Femur (tissue), 1 donor: ENCODE measurements around the gene C19orf81.

ENCODE experiments used
- DNase-seq: peaks from one replicate; pipeline ENCODE4 v3.0.0-alpha.2; 2017

The C19orf81 gene

GRCh38 chr19:50659318-50660087 is 10.3 kb downstream of the C19orf81 start:
- no peak for DNase-seq

DNA sequence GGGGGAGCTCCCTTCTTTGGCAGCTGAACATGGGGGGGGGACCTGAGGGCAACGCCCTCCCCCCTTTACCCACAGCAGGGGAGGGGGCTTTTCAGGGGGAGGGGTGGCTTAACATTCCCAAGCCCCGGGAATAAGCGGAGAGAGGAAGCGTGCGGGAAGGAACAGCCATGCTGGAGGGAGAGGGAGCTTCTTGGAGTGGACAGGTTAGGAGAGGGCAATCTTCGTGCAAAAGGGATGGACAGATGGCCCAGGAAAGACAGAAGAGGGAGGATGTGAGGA is 10.8 kb downstream of the C19orf81 start:
- no peak for DNase-seq

GRCh38 chr19:50661023-50661422 is 11.8 kb downstream of the C19orf81 start:
- no peak for DNase-seq

DNA sequence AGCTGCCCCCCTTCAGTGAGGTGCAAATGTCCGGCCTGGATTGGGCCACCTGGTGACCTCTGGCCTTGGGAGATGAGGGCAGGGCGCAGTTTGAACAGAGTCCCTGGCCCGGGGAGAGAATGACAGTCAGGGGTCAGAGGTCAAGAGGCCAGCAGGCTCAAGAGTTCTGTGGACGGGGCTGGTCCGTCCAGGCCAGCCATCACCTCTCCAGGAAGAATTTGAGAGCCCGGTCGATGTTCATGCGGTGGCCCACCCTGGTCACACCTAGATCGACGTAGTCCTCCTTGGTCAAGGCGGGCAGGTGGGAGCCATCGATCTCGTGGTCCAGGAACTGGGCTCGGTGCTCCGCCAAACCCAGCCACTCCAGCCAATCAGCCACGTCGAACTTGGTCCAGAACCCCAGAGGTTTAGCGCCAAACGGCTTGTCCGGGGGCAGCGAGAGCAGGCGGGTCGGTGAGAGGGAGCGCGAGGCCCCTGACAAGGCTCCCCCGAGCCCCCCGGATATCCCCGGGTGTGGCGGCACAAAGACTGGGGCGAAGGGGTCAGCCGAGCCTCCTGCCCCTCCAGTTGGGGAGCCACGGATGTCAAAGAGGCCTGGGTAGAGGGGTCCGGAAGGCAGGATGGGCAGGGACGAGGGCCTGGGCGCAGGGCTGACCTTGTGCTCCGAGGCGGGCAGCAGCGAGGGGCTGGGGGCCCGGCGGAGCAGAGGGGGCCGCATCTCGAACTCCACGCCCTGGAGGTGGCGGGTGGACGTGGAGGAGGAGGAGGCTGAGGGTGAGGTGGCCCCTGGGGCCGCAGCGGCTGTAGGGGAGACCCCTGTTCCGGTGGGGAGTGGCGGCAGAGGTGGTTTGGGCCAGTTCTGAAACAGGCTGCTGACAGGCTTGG is 12.8 kb downstream of the C19orf81 start:
- no peak for DNase-seq

DNA sequence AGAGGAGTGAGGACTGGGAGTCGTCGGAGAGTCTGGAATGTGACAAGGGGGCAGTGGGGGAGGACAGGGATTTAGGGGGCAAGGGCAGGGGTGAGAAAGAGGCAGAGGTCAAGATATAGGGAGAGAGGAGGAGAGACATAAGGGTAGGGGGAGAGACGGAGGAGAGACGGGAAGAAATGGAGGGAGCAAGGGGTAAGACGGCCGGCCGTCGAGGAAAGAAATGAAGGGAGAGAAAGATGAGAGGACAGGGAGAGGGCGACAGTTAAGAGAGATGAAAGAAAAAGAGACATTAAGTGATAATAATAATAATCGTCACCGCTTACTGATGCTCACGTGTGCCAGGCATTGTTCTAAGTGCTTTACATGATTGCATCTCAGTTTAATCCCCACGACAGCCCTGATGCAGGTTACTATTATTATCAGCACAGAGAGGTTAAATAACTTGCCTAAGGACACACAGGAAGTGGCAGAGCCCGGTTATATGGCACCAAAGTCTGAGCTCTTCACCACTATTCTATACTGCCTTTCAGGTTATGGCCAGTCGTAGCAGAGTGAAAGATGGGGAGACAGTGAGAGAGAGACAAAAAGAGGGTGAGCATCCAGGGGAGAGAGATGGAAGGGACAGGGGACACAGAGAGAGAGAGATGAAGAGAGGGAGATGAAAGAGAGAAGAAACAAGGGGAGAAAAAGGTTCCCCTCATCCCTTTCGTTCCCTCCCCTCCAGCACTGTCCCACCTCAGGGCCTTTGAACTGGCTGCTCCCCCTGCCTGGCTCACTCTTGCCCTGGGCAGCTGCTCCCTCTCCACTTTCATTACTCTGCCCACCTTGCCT is 13.6 kb downstream of the C19orf81 start:
- DNase-seq = no peak

DNA sequence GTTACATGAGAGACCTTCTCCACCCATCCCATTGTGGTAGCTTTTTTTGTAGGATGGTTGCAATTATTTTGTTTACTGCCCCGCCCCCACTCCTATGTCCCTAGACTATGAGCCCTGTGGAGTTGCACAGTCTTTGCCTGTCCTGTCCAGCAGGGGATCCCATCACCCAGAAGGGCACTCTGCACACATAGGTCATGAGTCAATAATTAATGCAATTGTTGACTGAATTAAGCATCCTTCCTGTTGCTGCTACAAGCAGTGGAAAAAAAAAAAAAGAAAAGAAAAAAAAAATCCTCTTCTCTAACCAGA is 14.2 kb downstream of the C19orf81 start:
- no peak for DNase-seq

DNA sequence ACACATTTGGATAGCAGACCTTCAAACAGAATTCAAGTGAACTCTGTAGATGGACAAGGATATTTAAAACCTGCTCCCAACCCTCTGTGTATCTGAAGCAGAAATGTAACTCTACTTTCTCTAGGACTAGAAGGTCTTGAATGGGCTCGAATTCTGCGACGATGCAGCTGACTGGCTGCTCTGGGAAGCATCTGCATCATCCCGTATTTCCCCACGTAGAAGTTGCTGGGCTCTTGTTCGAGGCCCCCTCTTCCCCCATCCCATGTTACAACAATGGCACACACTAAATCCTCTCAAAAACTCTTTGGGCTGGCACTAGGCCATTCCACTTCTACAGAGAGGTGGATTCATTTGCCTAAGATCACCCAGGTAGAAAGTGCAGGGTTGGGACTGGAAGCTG is 15.0 kb downstream of the C19orf81 start:
- no peak for DNase-seq

- no peak for DNase-seq
These were observed 17.3 kb downstream of the C19orf81 start for GRCh38 chr19:50666346-50667176.

DNA sequence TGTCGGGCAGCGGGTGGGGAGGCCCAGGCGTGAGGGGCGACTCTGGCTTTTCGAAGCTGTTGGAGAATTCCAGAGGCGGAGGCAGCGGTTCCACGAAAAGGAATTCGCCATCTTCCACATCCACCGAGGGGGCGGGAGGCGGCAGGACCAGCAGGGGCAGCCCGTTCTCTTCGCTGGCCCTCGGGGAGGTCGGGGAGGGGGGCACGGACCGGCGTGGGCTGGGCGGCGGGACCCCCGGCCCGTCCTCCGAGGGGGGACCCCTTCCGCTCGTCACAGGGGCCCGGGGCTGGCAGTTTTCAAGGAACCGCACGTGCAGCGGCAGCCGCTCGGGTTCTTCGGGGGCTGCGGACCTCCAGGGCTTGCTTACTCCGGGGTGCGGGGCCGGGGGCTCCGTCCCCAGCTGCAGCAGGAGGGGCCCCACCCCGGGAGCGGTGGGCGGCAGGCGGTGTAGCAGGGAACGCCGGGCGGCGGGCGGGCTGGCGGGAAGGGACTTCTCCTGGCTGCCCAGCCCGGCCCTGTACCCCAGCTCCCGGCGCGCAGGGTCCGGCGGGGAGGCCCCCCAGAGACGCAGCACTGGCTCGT is 18.0 kb downstream of the C19orf81 start:
- DNase-seq = no peak

- no peak for DNase-seq
These were observed 18.6 kb downstream of the C19orf81 start for GRCh38 chr19:50667759-50668231.

DNA sequence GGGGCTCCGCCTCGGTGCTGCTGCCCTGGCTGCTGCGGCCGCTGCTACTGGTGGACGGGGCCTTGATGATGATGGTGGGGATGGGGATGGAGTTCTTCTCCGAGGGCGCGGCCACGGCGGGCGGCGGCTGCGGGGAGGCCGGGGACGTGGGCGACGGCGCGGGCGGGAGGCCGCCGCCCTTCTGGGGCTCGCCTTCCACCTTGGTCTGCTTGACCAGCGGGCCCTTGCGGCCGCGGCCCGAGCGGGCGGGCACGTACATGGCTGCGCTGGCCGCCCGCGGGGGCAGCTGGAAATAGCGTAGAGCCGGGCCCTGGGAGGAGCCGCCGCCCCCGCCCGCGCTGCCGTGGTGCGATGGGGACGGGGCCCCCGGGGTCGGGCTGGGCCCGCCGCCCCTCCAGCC is 19.2 kb downstream of the C19orf81 start:
- DNase-seq = no peak

DNA sequence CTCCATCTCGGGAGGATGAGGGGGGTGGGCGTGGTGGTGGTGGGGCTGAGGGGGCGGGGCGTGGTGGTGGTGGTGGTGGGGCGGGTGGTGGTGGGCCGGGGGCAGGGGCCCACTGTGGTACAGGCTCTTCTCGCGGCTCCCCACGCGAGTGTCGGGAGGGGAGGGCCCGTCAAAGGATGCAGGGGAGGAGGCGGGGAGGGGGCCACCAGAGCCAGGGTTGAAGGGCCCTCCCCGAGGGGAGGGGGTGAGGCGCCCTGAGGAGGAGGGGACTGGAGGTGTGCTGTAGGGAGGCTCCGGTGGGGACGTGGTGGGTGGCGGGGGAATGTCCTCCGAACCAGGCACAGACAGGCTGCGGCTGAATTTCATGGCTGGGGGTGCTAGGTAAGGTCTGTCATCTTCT is 19.6 kb downstream of the C19orf81 start:
- no peak for DNase-seq

DNA sequence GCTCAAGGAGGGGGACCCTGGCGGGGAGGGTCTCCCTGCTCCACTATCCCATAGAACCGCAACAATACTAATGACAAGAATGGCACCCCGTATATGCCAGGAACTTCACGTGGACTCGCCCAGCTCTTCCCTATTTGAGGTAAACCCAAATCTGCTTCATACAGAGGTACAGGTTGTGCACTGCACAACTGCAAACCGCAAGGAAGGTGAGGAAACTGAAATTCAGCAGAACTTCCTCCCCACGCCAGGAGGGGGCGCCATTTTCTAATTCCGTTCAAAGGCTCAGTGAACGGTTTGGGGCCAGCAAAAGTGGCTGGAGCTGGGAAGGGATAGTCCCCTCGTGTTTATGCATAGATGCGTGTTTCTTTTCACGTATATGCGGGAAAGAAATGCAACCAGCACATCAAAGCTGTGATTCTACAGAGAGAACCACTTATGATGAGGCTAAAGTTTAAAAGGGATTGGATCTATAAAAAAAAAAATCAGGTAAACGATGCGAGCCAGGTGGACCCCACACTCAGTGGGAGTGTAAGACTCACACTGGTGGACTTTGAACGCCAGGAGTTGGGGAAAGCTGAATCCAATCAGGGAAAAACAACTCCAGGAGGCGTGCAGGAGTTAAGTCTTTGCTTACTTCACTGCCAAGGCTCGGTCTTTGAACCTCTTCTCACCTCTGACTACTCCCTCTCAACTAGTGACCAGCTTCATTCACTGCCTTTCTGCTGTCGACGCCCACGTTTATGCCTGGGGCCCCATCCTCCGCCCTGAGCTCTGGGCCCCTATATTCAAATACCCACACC is 20.3 kb downstream of the C19orf81 start:
- no peak for DNase-seq

DNA sequence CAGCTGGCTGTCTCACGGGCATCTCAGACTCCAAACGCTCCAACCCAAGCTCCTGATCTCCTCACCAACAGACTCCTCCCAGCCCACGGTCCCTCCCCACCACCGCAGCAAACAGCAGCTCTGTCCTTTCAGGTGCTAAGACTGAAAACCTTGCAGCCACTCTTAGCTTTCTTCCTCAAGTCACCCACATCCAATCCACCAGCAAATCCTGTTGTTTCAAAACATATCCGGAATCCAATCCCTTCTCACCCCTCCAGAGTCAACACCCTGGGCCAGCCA is 20.8 kb downstream of the C19orf81 start:
- DNase-seq = no peak

GRCh38 chr19:50673118-50673517 is 23.9 kb downstream of the C19orf81 start:
- no peak for DNase-seq

- DNase-seq = no peak
These were observed 27.5 kb downstream of the C19orf81 start for GRCh38 chr19:50676625-50677197.

GRCh38 chr19:50677636-50678035 is 28.4 kb downstream of the C19orf81 start:
- no peak for DNase-seq

DNA sequence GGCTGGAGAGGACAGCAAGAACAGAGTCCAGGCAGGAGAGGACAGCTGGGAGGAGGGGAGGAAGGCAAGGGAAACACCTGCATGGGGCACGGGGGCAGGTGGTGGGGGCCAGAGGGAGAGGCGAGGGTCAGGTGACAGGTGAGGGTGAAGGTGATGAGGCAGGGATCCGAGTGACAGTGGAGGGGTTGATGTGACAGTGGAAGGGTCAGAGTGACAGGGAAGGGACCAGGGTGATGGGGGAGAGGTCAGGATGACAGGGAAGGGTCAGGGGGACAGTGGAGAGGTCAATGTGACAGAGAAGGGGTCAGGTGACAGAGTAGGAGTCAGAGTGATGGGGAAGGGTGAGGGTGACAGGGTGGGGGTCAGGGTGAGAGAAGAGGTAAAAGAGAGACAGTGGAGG is 29.1 kb downstream of the C19orf81 start:
- no peak for DNase-seq

- DNase-seq = peak; percentile 86
These were observed 30.2 kb downstream of the C19orf81 start for GRCh38 chr19:50679177-50680125.
